Neural crest cell (in vitro differentiated cells): ENCODE data around the gene LAMB1. TPM values are rescaled to one million over a fixed set of nuclear protein-coding genes. Genes with fewer than 3 reads are reported as not detected.

Experiments
- DNase-seq: peaks from one replicate; pipeline ENCODE4 v3.0.0; 2021; ENCODE audit warnings: low read depth, mixed read lengths, low spot score
- H3K27ac Mint-ChIP-seq: one replicate; pipeline ENCODE4 v1.8.0; 2021; ENCODE audit warnings: mild to moderate bottlenecking, mixed read lengths; ENCODE audit not compliant: unreplicated experiment
- H3K27me3 Mint-ChIP-seq: 2 replicates; pipeline ENCODE4 v1.8.0; 2021; ENCODE audit warnings: low read depth, mild to moderate bottlenecking, mixed read lengths
- H3K36me3 Mint-ChIP-seq: 2 replicates; pipeline ENCODE4 v1.8.0; 2021; ENCODE audit warnings: low read depth, mild to moderate bottlenecking, mixed read lengths
- H3K4me1 Mint-ChIP-seq: 2 replicates; pipeline ENCODE4 v1.8.0; 2021; ENCODE audit warnings: mixed read lengths
- H3K4me3 Mint-ChIP-seq: one replicate; pipeline ENCODE4 v1.8.0; 2021; ENCODE audit warnings: mild to moderate bottlenecking, mixed read lengths
- H3K9me3 Mint-ChIP-seq: 2 replicates; pipeline ENCODE4 v1.8.0; 2021; ENCODE audit warnings: mixed read lengths
- CTCF ChIP-seq: fragments of 200-600 bp; sonication (generic); conservative IDR thresholded peaks from 2 replicates; pipeline ENCODE4 v1.5.0; 2021; ENCODE audit warnings: antibody characterized with exemption, mild to moderate bottlenecking
- total RNA-seq: library from RNA; stranded (reverse); gene quantifications from 2 replicates; pipeline ENCODE4 v1.2.1, GENCODE V29; 2021

Gene LAMB1
- total RNA-seq, 1 donor from 2014 or later: 131 TPM

GRCh38 chr7:108027239-108027638 lies 24.3 kb upstream of the LAMB1 start:
- DNase-seq: no peak
- TF ChIP-seq CTCF: no peak
- H3K4me1 Mint-ChIP-seq: no peaks in the 10 kb centered on the region
- no peak overlapping the region for H3K4me3 Mint-ChIP-seq
- no peak overlapping the region for H3K27ac Mint-ChIP-seq
- H3K27me3 Mint-ChIP-seq: peaks cover 3% of the 10 kb centered on the region
- H3K9me3 Mint-ChIP-seq: no peaks in the 10 kb centered on the region
- no peaks in the 10 kb centered on the region for H3K36me3 Mint-ChIP-seq

- no peak for TF ChIP-seq CTCF
- Mint-ChIP-seq H3K27ac (no peak overlapping the region), H3K27me3 (peaks cover 3% of the 10 kb centered on the region), H3K9me3 (no peaks in the 10 kb centered on the region), H3K36me3 (no peaks in the 10 kb centered on the region), H3K4me1 (no peaks in the 10 kb centered on the region), H3K4me3 (no peak overlapping the region)
- DNase-seq: no peak
Measured at GRCh38 chr7:108026647-108027046, 23.7 kb upstream of the LAMB1 start.

- Mint-ChIP-seq H3K4me3 (no peak overlapping the region), H3K4me1 (no peaks in the 10 kb centered on the region), H3K36me3 (no peaks in the 10 kb centered on the region), H3K27me3 (peaks cover 3% of the 10 kb centered on the region), H3K27ac (no peak overlapping the region), H3K9me3 (no peaks in the 10 kb centered on the region)
- DNase-seq: no peak
- no peak for TF ChIP-seq CTCF
Measured at GRCh38 chr7:108026116-108026515, 23.2 kb upstream of the LAMB1 start.

- no peaks in the 10 kb centered on the region for H3K4me1 Mint-ChIP-seq
- no peak overlapping the region for H3K27ac Mint-ChIP-seq
- peaks cover 2% of the 10 kb centered on the region for H3K9me3 Mint-ChIP-seq
- no peak for TF ChIP-seq CTCF
- peaks cover 3% of the 10 kb centered on the region for H3K27me3 Mint-ChIP-seq
- DNase-seq: no peak
- no peaks in the 10 kb centered on the region for H3K36me3 Mint-ChIP-seq
- no peak overlapping the region for H3K4me3 Mint-ChIP-seq
Measured at GRCh38 chr7:108024538-108024937, 21.6 kb upstream of the LAMB1 start.

GRCh38 chr7:108020585-108020984 lies 17.6 kb upstream of the LAMB1 start:
- DNase-seq: no peak
- no peaks in the 10 kb centered on the region for H3K36me3 Mint-ChIP-seq
- peaks cover 3% of the 10 kb centered on the region for H3K27me3 Mint-ChIP-seq
- no peak for TF ChIP-seq CTCF
- no peak overlapping the region for H3K4me3 Mint-ChIP-seq
- peaks cover 5% of the 10 kb centered on the region for H3K4me1 Mint-ChIP-seq
- H3K27ac Mint-ChIP-seq: no peak overlapping the region
- H3K9me3 Mint-ChIP-seq: peaks cover 2% of the 10 kb centered on the region

GRCh38 chr7:108018668-108019067 lies 15.7 kb upstream of the LAMB1 start:
- DNase-seq: no peak
- H3K36me3 Mint-ChIP-seq: no peaks in the 10 kb centered on the region
- peaks cover 5% of the 10 kb centered on the region for H3K4me1 Mint-ChIP-seq
- no peak overlapping the region for H3K27ac Mint-ChIP-seq
- H3K4me3 Mint-ChIP-seq: no peak overlapping the region
- TF ChIP-seq CTCF: no peak
- no peaks in the 10 kb centered on the region for H3K27me3 Mint-ChIP-seq
- H3K9me3 Mint-ChIP-seq: peaks cover 2% of the 10 kb centered on the region
